Activated T-cell treated with anti-CD3 and anti-CD28 coated beads for 24 hours (primary cell): ENCODE data around the gene GNPDA2.
"Not testable (repeated sequence)": the region's sequence is repeated elsewhere in the genome, so short reads cannot be mapped to it uniquely, and the experiment has no call there.

Experiments used
- DNase-seq: peaks from one replicate; pipeline ENCODE4 v3.0.0-alpha.2; 2020; ENCODE audit warnings: low read depth

GNPDA2 gene

DNA sequence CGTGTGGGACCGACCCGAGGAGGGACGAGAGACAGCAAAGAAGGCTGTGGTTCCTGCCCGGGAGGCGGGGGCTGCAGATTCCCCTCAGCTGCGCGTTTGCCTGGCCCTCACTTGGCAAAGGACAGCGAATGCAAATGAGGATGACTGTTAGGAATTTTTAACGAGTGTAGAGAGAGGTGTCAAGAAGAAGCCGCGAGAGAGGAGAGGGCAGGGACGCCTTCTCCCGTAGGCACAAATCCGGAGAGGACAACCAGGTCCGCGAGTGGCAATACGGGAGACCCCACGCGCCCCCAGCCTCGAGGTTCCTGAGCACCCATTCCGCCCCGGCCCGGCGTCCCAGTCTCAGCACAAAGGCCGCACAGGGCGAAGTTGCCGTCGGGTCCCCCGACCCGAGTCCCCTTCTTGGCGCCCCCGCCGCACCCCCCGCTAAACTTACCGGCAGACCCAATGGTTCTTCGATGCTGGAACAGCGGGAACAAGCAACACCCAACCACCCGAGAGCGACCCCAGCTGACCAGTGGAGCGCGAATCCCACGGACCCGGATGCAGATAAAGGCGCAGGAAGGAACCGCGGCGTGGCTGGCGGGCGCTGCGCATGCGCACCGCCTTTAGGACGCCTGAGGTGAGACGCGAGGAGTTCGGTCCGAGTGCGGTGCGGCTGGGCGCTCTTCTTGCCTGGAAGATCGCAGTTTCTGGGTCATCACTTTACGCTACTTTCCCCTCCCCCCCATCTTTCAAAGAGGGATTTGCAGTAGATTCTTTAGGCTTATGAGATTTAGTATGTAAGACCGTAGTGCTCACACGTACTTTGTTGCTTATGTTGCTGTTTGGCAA lies at the start of gene GNPDA2:
GNPDA2 (minus strand) TSS at position 519 of the 834 bp plus-strand sequence. CDS start 4,349 bp downstream, outside the sequence.
- peak; percentile 74 for DNase-seq

GRCh38 chr4:44772340-44772739 lies 46.0 kb upstream of the GNPDA2 start:
- DNase-seq: no peak

DNA sequence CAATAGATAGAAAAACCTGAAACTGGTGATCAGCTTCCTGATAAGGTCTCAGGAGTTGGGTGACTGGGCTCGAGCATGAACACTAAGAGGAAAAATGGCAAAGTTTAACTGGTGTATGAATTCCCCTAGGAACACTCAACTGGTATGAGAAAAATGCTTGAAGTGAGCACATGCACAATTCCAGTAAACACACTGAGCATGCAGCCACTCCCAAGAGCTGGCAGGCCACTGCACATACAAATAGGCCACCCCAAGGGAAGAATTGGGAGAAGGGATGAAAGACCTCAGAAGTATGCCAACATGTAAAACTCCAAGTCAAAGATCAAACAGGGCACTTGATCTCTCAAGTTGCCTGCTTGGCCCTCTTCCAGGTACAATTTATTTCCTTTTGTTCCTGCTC lies 45.4 kb upstream of the GNPDA2 start:
- no peak for DNase-seq

- no peak for DNase-seq
Measured at GRCh38 chr4:44766453-44766852, 40.1 kb upstream of the GNPDA2 start.

- no peak for DNase-seq
Measured at GRCh38 chr4:44765116-44765515, 38.8 kb upstream of the GNPDA2 start.

GRCh38 chr4:44761306-44761705 lies 35.0 kb upstream of the GNPDA2 start:
- no peak for DNase-seq

DNA sequence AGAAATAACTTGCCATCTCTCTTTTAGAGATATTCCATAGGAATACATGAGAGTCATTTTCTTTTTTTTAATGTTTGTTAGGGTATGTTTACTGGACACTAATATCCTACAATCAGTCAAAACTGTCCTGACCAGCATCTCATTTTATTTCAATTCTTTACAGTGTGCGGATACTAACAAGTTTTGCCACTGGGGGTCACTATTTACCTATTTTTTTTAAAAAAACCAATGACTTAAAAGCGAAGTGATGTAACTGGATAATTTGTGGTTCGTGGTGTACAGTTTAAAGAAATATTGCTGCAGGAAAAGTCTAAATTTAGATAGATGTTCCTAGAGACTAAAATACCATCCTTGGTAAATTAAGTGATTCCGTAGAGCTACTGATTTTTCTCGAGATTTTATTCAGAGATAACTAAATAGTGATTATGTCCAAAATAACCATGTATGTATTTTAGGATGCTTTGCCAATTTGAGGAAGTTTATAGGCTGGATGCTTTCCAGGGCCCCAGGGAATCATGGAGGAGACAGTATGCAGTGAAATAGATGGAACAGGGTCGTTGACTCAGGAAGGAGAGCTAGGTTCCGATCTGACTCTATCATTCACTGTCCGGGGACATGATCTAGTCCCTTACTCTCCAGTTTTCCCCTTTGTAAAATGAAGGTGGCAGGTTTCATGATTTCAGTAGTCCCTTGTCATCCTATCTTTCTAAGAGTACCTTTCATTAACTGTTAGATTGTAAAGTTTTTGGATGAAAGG lies 34.0 kb upstream of the GNPDA2 start:
- DNase-seq: no peak

DNA sequence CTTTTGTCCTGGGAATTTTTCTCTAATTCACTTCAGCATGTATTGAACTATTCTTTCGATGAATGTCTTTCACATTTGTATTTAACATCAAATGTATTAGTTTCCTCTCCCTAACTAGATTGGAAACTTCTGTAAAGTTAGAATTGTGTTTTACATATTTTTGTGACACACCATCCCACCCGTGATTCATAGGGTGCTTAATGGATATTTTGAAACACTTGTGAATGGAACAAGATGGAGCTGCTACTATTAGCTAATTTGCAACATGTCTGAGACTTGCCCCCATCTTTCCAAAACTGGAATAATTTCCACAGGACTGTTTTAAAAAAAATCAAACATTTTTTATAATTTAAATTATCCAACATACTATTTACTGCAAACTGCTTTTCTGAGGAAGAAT lies 30.2 kb upstream of the GNPDA2 start:
- DNase-seq: no peak

GRCh38 chr4:44740201-44740600 lies 13.8 kb upstream of the GNPDA2 start:
- DNase-seq: no peak

- no peak for DNase-seq
Measured at GRCh38 chr4:44738615-44739014, 12.3 kb upstream of the GNPDA2 start.

- no peak for DNase-seq
Measured at GRCh38 chr4:44736900-44737299, 10.5 kb upstream of the GNPDA2 start.

DNA sequence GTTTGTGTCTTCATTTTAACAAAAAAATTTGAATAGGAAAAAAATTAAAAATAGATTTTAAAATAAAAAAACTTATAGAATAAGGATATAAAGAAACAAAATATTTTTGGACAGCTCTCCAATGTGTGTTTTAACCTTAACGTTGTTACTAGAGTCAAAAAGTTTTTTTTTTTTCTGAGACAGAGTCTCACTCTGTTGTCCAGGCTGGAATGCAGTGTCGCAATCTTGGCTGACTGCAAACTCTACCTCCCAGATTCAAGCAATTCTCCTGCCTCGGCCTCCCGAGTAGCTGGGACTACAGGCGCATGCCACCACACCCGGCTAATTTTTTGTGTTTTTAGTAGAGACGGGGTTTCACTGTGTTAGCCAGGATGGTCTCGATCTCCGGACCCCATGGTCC lies 2.3 kb upstream of the GNPDA2 start:
- DNase-seq: not testable (repeated sequence)

GRCh38 chr4:44727471-44727870 lies 1.1 kb upstream of the GNPDA2 start:
- DNase-seq: no peak

DNA sequence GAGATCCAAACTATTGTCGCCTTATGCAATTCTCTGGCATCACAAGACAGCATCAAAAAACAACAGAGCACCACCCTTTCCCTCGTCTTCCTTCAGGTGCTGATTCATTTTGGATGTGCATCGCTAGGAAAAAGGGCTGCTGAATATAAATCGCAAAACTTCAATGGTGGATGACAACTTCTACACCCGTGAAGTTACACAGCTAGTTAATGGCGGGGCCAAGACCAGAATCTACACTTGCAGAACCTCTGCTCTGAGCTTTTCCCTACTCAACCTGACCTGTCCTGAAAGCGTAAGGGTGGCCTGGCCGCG lies 674 bp downstream of the GNPDA2 start:
- DNase-seq: no peak

GRCh38 chr4:44725166-44725565 lies 1.2 kb downstream of the GNPDA2 start:
- DNase-seq: no peak

- DNase-seq: no peak
Measured at GRCh38 chr4:44722001-44722400, 4.4 kb downstream of the GNPDA2 start.

GRCh38 chr4:44720371-44720770 lies 6.0 kb downstream of the GNPDA2 start:
- DNase-seq: no peak

GRCh38 chr4:44716597-44716996 lies 9.8 kb downstream of the GNPDA2 start:
- DNase-seq: no peak

- no peak for DNase-seq
Measured at GRCh38 chr4:44713125-44713524, 13.2 kb downstream of the GNPDA2 start.

DNA sequence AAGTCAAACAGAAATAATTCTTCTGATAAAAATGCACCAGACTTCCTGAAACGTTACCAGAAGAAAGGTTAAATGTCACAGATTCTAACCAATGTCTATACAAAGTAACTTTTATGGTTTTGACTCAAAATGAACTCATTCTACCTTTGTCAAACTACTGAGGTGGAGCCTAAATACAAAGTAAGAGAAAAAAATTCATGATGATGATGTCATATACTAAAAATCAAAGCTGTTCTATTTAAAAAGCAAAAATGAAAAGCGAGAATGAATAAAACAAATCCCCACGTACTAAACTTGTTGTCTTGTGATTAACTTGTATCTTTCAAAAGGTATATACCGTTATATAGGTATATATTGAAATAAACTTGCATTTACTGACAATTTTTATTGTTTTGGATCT lies 21.7 kb downstream of the GNPDA2 start:
- DNase-seq: no peak

GRCh38 chr4:44701037-44701436 lies 25.3 kb downstream of the GNPDA2 start:
- no peak for DNase-seq

DNA sequence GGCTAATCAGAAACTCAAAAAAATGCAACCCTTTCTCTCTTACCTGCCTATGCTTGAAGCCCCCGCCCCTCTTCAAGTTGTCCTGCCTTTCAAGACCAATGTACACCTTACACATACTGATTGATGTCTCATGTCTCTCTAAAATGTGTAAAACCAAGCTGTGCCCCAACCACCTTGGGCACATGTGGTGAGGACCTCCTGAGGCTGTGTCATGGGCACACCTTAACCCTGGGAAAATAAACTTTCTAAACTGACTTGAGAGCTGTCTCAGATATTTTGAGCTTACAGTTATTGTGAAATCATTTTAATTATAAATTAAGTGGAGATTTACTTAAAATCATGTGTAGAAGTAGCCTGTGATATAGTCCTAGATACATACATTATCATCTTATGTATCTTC lies 25.9 kb downstream of the GNPDA2 start:
- DNase-seq: no peak

DNA sequence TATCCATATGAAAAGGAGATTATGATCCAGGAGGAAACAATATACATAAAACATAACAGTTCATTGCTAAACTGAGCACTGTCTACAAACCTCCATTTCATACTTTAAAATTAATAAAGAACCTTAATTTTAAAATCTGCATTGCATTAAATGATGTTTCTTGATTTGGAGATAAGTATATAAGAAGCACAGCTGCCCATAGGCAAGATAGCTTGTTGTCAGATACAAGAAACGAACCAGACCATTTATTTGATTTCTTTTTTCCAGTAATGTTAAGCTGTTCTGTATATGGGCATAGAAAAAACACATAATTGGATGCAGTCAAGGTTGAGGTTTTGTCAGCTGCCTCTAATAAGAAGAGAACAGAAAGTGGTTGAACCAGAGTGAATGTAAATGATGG lies 41.7 kb downstream of the GNPDA2 start:
- DNase-seq: no peak

GRCh38 chr4:44679060-44679459 lies 47.3 kb downstream of the GNPDA2 start:
- no peak for DNase-seq
